Activated CD4-positive, alpha-beta T cell treated with anti-CD3 and anti-CD28 coated beads, Interleukin-2, Interleukin-6, amounts not matched to agents 100 ng/mL and 50 ng/mL, durations not matched to agents 16 hours and 8 hours (primary cell): ENCODE data around the gene CHCT1.
"Not testable (repeated sequence)": the region's sequence is repeated elsewhere in the genome, so short reads cannot be mapped to it uniquely, and the experiment has no call there.

Source experiments
- DNase-seq: peaks from one replicate; pipeline ENCODE4 v3.0.0-alpha.2; 2020

CHCT1 gene

GRCh38 chr17:60401819-60402218 lies 20.5 kb upstream of the CHCT1 start:
- no peak for DNase-seq

DNA sequence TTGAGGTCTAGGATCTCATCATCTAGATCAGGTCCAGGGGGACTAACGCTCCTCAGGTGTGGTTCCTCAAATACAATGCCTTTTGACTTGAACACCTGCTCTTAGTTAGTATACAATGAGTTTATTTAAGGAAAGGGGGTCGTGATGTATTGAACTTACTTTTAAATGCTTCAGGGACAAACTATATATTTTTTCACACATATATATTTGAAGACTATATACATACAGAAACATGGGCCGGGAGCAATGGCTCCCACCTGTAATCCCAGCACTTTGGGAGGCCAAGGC lies 18.8 kb upstream of the CHCT1 start:
- DNase-seq: no peak

GRCh38 chr17:60403962-60404361 lies 18.3 kb upstream of the CHCT1 start:
- DNase-seq: no peak

- no peak for DNase-seq
Observed at GRCh38 chr17:60406887-60407286, 15.4 kb upstream of the CHCT1 start.

GRCh38 chr17:60410001-60410400 lies 12.3 kb upstream of the CHCT1 start:
- no peak for DNase-seq

- no peak for DNase-seq
Observed at GRCh38 chr17:60412701-60413100, 9.6 kb upstream of the CHCT1 start.

DNA sequence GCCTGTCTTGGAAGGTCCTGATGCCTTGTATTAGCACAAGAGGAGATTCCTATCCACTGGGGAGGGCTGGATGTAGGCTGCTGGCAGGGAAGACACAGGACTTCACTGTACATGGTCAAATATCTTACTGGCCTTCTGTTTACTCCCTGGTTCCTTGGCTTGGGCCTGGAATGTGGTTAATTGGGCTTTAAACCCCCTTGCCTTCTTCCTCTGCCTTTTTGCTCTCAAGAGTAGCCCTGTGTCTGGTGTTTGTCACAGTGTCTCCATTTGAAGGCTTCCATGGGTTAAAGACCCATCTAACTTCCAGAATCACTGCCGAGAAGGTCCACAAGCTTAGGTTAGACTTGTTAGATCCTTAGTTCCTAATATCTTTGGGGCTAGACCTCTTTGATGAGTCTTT lies 7.1 kb upstream of the CHCT1 start:
- DNase-seq: no peak

DNA sequence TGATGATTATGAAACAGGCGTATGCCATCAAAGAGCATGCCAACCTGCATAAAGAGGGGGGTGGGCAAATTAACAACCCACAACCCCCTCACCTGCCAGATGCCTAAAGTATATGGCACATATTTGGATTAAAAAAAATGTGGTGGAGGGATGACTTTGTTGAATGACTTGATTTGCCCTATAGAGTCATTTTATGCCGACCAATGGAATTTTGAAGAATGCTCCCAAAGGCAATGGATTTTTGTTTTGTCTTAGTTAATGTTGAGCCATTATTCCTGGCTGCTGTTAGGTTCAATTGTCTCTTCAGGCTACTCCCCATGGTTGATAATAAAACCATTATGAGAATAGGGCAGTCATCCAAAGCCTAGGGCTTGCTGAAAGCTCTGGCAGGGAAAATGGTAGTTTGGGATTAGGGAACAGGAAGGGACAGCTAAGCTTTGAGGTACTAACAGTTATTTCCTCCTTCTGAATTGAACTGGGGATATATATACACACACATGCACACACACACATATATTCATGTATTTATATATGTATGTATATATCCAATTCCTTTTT lies 5.8 kb upstream of the CHCT1 start:
- DNase-seq: no peak

DNA sequence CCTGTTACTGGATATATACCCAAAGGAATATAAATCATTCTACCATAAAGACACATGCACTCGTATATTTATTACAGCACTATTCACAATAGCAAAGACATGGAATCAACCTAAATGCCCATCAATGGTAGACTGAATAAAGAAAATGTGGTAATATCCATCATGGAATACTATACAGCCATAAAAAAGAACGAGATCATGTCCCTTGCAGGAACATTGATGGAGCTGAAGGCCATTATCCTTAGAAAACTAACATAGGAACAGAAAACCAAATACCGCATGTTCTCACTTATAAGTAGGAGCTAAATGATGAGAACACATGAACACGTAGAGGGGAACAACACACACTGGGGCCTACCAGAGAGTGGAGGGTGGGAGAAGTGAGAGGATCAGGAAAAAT lies 3.3 kb upstream of the CHCT1 start:
- not testable (repeated sequence) for DNase-seq

- DNase-seq: not testable (repeated sequence)
Observed at GRCh38 chr17:60419875-60420274, 2.4 kb upstream of the CHCT1 start.

- peak; percentile 84 for DNase-seq
Observed at GRCh38 chr17:60421273-60422161, 772 bp upstream of the CHCT1 start.

DNA sequence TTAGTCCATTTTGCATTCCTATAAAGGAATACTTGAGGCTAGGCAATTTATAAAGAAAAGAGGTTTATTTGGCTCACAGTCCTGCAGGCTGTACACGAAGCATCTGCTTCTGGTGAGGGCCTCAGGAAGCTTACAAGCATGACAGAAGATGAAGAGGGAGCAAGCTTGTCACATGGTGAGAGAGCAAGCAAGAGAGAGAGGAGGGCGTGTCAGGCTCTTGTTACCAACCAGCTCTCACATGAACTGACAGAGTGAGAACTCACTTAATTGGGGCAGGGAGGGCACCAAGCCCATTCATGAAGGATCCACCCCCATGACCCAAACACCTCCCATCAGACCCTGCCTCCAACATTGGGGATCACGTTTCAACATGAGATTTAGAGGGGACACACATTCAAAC lies 1.6 kb downstream of the CHCT1 start:
- DNase-seq: no peak

- DNase-seq: no peak
Observed at GRCh38 chr17:60425626-60426025, 3.3 kb downstream of the CHCT1 start.

GRCh38 chr17:60426596-60426995 lies 4.3 kb downstream of the CHCT1 start:
- DNase-seq: no peak

DNA sequence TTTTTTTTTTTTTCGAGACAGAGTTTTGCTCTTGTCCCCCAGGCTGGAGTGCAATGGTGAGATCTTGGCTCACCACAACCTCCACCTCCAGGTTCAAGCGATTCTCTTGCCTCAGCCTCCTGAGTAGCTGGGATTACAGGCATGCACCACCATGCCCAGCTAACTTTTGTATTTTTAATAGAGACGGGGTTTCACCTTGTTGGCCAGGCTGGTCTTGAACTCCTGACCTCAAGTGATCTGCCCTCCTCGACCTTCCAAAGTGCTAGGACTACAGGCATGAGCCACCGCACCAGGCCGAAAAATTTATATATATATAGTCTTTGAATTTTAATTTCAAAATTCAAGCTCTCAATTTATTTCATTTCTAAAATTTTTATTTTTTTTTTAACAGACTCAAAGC lies 6.2 kb downstream of the CHCT1 start:
- DNase-seq: not testable (repeated sequence)

- not testable (repeated sequence) for DNase-seq
Observed at GRCh38 chr17:60430561-60430960, 8.3 kb downstream of the CHCT1 start.

DNA sequence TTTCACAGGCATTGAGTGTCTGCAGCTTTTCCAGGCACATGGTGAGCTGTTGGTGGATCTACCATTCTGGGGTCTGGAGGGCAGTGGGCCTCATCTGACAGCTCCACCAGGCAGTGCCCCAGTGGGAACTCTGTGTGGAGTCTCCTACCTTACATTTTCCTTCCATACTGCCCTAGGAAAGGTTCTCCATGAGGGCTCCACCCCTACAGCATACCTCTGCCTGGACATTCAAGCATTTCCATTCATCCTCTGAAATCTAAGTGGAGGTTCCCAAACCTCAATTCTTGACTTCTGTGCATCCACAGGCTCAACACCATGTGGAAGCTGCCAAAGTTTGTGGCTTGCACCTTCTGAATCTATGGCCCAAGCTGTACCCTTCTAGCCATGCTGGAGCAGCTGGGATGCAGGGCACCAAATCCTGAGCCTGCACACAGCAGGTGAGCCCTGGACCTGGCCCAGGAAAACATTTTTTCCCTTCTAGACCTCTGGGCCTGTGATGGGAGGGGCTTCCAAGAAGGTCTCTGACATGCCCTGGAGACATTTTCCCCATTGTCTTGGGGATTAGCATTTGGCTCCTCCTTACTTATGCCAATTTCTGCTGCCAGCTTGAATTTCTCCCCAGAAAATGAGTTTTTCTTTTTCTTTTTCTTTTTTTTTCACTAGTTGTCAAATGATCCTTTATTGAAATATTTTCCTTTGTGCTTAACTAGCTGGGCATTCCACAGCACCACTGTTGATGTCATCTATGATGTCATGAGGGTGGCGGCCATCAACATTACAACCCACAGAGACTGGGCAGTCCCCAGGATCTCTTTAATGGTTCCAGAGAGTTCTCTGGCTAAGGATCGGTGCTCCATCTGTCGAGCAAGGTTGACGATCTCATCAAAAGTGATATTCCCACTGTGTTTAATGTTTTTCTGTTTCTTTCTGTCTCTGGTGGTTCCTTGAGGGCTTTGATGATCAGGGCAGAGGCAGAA lies 11.0 kb downstream of the CHCT1 start:
- DNase-seq: not testable (repeated sequence)

- DNase-seq: peak; percentile 74
Observed at GRCh38 chr17:60435244-60436167, 13.2 kb downstream of the CHCT1 start.

- DNase-seq: no peak
Observed at GRCh38 chr17:60436676-60437075, 14.4 kb downstream of the CHCT1 start.

- peak; percentile 19 for DNase-seq
Observed at GRCh38 chr17:60439501-60439900, 17.2 kb downstream of the CHCT1 start.

DNA sequence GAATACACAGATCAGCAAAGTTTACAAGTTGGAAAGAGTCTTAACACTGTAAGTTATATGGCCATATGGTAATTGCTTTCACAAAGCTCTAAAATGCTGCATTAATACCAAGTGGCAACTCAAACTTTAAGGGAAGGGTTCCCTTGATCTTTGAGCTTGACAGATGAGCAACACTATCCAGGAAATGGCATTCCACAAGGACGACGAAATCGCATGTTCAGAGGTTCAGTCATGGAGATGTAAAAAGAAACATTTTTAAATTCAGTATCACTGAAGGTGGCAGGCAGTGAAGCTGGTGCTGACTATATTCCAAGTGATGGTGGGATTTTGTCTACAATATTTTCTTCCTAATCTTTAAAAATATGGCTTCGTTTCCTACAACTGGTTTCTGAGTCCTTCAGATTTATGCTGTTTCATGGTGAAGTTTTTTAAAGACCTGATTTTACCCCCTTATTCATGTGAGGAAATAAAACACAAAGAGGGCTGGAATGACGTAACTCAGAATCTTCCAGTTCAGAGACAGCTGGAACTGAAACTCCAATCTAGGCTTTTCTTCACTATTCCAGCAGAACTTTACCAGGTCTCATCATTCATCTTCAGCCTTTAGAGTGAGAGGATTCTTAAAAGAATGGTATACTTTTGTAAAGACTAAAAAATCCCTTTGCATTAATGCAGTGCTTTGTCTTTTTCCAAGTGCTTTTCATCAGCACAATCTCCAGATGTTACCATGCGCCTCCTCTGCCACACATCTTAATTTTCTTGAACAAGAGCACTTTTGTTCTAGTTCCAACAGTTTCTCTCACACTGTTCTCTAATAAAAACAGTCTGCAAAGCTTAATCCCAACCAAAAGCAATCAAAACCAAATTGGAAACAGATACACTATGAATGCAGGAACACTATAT lies 20.2 kb downstream of the CHCT1 start:
- DNase-seq: no peak
